ENCODE data around the gene ANXA1. TPM values are rescaled to one million over a fixed set of nuclear protein-coding genes. Genes with fewer than 3 reads are reported as not detected.
A peak's percentile ranks its signal among the peaks of the same experiment; 100 is the strongest.

Gene ANXA1
- total RNA-seq, 1 donor from 2014 or later, result 35.2 TPM

DNA sequence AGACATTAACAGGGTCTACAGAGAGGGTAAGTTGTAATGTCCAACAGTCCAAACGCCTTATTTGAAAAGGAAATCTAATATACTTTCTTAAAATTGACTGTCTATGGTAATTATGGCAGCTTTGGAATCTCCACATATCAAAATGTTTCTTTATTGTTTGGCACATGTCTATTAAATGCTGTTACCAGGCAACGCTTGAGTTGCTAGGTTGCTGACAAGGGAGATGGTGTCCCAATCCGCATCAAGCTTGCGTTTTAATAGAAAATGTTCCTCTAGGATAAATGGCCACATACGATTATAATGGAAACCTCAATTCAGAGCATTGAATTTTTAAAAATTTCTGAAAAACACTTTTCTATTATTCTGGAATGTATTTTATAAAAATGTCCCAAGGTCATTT, 9.2 kb downstream of the ANXA1 start:
- Mint-ChIP-seq H3K9me3 (no peaks in the 10 kb centered on the region), H3K36me3 (ENCODE audit: low read depth) (peaks cover 55% of the 10 kb centered on the region), H3K27me3 (ENCODE audit: insufficient read depth) (no peaks in the 10 kb centered on the region), H3K4me1 (ENCODE audit: low read depth) (peaks cover 31% of the 10 kb centered on the region), H3K27ac (no peak overlapping the region), H3K4me3 (no peak overlapping the region)
- intact Hi-C loops (cut with micrococcal nuclease), result no loop called here
- DNase-seq (ENCODE audit: low spot score), result no peak

GRCh38 chr9:73162987-73163768, 11.5 kb downstream of the ANXA1 start:
- Mint-ChIP-seq H3K27ac (no peak overlapping the region), H3K9me3 (no peaks in the 10 kb centered on the region), H3K4me1 (ENCODE audit: low read depth) (peaks cover 23% of the 10 kb centered on the region), H3K27me3 (ENCODE audit: insufficient read depth) (no peaks in the 10 kb centered on the region), H3K36me3 (ENCODE audit: low read depth) (peaks cover 61% of the 10 kb centered on the region), H3K4me3 (no peak overlapping the region)
- no peak for DNase-seq (ENCODE audit: low spot score)
- intact Hi-C loops (cut with micrococcal nuclease), result no loop called here

DNA sequence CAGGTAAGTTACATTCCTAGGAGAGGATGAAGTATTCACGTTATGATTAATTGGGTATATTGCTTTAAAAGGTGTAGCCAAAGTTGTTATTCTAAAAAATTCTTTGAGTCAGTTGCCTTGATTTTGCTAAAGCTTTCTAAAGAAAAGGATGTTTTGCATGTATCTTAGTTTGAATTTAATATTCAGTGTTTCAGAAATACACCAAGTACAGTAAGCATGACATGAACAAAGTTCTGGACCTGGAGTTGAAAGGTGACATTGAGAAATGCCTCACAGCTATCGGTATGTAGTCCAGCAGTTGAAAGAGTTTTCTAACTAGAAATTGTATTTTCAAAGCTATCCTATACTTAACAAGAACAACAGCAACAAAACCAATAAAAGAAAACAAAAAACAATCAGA, 14.2 kb downstream of the ANXA1 start:
- Mint-ChIP-seq H3K4me3 (no peak overlapping the region), H3K4me1 (ENCODE audit: low read depth) (peaks cover 15% of the 10 kb centered on the region), H3K9me3 (no peaks in the 10 kb centered on the region), H3K36me3 (ENCODE audit: low read depth) (peaks cover 50% of the 10 kb centered on the region), H3K27ac (no peak overlapping the region), H3K27me3 (ENCODE audit: insufficient read depth) (no peaks in the 10 kb centered on the region)
- intact Hi-C loops (cut with micrococcal nuclease), result no loop called here
- DNase-seq (ENCODE audit: low spot score), result no peak

GRCh38 chr9:73166468-73166867, 14.8 kb downstream of the ANXA1 start:
- Mint-ChIP-seq H3K9me3 (no peaks in the 10 kb centered on the region), H3K27me3 (ENCODE audit: insufficient read depth) (no peaks in the 10 kb centered on the region), H3K36me3 (ENCODE audit: low read depth) (peaks cover 51% of the 10 kb centered on the region), H3K4me1 (ENCODE audit: low read depth) (peaks cover 15% of the 10 kb centered on the region), H3K4me3 (no peak overlapping the region), H3K27ac (no peak overlapping the region)
- DNase-seq (ENCODE audit: low spot score), result no peak
- intact Hi-C loops (cut with micrococcal nuclease), result no loop called here

- no peak for DNase-seq (ENCODE audit: low spot score)
- Mint-ChIP-seq H3K27me3 (ENCODE audit: insufficient read depth) (no peaks in the 10 kb centered on the region), H3K4me1 (ENCODE audit: low read depth) (peaks cover 15% of the 10 kb centered on the region), H3K36me3 (ENCODE audit: low read depth) (peaks cover 46% of the 10 kb centered on the region), H3K4me3 (no peak overlapping the region), H3K27ac (no peak overlapping the region), H3K9me3 (no peaks in the 10 kb centered on the region)
- intact Hi-C loops (cut with micrococcal nuclease), result no loop called here
Observed at GRCh38 chr9:73167614-73168013, 15.9 kb downstream of the ANXA1 start.

DNA sequence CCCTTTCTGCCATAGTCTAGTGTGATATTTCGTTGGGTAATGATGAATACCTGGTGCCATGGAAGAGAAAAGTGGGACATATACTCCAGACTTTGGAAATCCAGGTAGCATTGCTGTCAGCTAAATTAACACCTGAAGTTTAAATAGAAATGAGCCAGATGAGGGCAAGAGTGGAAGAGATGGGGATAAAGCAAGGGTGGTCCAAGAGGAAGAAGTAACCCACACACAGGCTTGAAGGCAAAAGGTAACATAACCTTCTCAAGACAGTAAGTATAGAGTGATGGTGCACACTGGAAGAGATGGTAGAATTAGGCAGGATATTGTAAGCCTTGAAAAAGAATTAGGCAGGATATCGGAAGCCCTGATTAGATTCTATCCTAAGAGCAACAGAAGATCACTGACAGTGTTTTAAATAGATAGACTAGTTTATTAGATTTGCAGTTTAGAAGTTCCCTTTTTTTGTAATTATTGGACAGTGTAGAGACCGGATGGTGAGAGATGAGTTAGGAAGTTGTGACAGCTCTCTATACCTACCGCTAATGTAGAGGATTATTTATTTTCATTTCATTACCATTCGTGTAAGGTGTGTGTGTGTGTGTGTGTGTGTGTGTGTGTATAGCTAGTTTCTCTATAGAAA, 16.8 kb downstream of the ANXA1 start:
- DNase-seq (ENCODE audit: low spot score), result no peak
- H3K4me1 Mint-ChIP-seq (ENCODE audit: low read depth), result peaks cover 13% of the 10 kb centered on the region
- no peak overlapping the region for H3K4me3 Mint-ChIP-seq
- no peak overlapping the region for H3K27ac Mint-ChIP-seq
- intact Hi-C loops (cut with micrococcal nuclease), result no loop called here
- H3K9me3 Mint-ChIP-seq, result no peaks in the 10 kb centered on the region
- H3K36me3 Mint-ChIP-seq (ENCODE audit: low read depth), result peaks cover 45% of the 10 kb centered on the region
- H3K27me3 Mint-ChIP-seq (ENCODE audit: insufficient read depth), result no peaks in the 10 kb centered on the region

DNA sequence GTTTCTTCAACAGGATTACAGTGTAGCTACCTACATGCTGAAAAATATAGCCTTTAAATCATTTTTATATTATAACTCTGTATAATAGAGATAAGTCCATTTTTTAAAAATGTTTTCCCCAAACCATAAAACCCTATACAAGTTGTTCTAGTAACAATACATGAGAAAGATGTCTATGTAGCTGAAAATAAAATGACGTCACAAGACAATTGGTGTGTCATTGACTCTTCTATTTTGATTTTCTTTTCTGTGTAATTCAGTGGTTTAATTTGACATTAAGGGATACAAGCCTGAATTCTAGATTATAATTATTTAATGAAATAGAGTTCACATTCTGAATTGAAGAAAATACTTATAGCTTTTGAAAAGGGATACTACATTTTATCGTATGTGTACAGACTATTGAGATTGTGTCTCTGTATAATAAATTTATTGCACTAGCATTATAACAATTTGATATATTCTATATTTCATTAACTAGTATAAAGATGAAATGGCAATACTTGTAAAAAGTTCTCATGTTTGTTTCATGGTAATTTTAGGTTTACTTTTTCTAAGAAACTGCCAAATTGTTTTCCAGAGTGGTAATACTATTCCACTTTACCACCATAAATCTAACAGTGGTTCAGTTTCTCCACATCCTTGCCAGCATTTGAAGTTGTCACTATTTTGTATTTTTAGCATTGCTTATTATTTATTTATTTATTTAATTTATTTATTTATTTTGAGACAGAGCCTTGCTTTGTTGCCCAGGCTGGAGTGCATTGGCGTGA, 18.7 kb downstream of the ANXA1 start:
- intact Hi-C loops (cut with micrococcal nuclease), result no loop called here
- DNase-seq (ENCODE audit: low spot score), result no peak
- H3K4me1 Mint-ChIP-seq (ENCODE audit: low read depth), result peaks cover 10% of the 10 kb centered on the region
- H3K27ac Mint-ChIP-seq, result no peak overlapping the region
- H3K9me3 Mint-ChIP-seq, result no peaks in the 10 kb centered on the region
- H3K36me3 Mint-ChIP-seq (ENCODE audit: low read depth), result peaks cover 35% of the 10 kb centered on the region
- H3K4me3 Mint-ChIP-seq, result no peak overlapping the region
- H3K27me3 Mint-ChIP-seq (ENCODE audit: insufficient read depth), result no peaks in the 10 kb centered on the region

- H3K4me1 Mint-ChIP-seq (ENCODE audit: low read depth), result peaks cover 6% of the 10 kb centered on the region
- H3K27ac Mint-ChIP-seq, result no peak overlapping the region
- H3K9me3 Mint-ChIP-seq, result no peaks in the 10 kb centered on the region
- no peak for DNase-seq (ENCODE audit: low spot score)
- intact Hi-C loops (cut with micrococcal nuclease), result no loop called here
- peaks cover 15% of the 10 kb centered on the region for H3K36me3 Mint-ChIP-seq (ENCODE audit: low read depth)
- H3K4me3 Mint-ChIP-seq, result no peak overlapping the region
- peaks cover 2% of the 10 kb centered on the region for H3K27me3 Mint-ChIP-seq (ENCODE audit: insufficient read depth)
Observed at GRCh38 chr9:73172901-73173215, 21.2 kb downstream of the ANXA1 start.

DNA sequence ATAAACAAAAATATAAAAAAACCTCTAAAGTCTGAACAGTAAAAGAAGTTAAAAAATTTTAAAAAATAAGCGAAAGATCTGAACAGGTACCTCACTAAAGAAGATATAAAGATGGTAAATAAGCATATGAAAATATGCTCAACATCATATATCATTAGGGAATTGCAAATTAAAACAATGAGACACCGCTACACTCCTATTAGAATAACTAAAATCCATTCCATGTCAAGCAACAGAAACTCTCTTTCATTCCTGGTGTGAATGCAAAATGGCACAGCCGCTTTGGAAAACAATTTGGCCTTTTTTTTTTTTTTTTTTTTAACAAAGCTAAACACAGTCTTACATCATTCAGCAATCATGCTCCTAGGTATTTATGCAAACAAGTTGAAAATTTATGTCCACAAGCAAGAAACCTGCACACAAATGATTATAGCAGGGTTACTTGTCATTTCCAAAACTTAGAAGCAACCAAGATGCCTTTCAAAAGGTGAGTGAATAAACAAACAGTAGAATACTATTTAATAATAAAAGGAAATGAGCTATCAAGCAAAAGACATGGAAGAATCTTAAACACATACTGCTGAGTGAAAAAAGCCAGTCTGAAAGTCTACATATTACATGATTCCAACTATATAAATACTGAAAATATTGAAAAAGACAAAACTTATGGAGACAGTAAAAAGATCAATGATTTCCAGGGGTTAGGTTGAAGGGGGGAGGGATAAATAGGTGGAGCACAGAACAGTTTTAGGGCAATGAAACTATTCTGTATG, 22.1 kb downstream of the ANXA1 start:
- Mint-ChIP-seq H3K27me3 (ENCODE audit: insufficient read depth) (peaks cover 2% of the 10 kb centered on the region), H3K36me3 (ENCODE audit: low read depth) (peaks cover 8% of the 10 kb centered on the region), H3K4me1 (ENCODE audit: low read depth) (no peaks in the 10 kb centered on the region), H3K27ac (no peak overlapping the region), H3K9me3 (no peaks in the 10 kb centered on the region), H3K4me3 (no peak overlapping the region)
- no peak for DNase-seq (ENCODE audit: low spot score)
- intact Hi-C loops (cut with micrococcal nuclease), result no loop called here

DNA sequence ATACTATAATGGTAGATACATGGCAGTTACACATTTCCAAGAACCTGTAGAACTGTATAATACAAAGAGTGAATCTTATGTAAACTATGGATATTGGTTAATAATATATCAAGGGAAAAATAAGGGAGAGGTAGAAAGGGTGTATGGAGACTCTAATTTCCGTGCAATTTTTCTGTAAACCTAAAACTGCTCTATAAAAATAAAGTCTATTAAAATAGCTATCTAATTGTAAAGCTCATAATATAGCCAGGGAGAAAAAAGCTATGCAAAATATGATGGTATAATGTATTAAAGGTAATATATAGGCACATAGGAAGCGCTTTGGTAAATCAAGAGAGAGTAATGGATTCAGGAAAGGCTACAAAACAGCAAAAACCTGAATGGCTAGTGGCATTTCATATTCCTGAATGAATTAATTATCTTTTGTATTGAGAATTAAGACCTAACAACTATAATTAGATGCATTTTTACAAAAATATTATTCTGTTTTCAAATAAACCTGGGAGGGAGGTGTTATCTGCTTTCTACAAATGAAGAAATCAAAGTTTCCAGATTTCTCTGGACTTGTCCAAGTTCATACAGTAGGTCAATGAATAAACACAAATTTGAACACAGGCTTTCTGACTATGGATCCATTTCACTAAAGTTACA, 22.8 kb downstream of the ANXA1 start:
- intact Hi-C loops (cut with micrococcal nuclease), result no loop called here
- Mint-ChIP-seq H3K4me1 (ENCODE audit: low read depth) (peaks cover 4% of the 10 kb centered on the region), H3K4me3 (no peak overlapping the region), H3K27ac (no peak overlapping the region), H3K27me3 (ENCODE audit: insufficient read depth) (peaks cover 2% of the 10 kb centered on the region), H3K36me3 (ENCODE audit: low read depth) (peaks cover 8% of the 10 kb centered on the region), H3K9me3 (no peaks in the 10 kb centered on the region)
- no peak for DNase-seq (ENCODE audit: low spot score)

- Mint-ChIP-seq H3K27ac (peak overlapping the region; percentile 24), H3K9me3 (no peaks in the 10 kb centered on the region), H3K36me3 (ENCODE audit: low read depth) (peaks cover 5% of the 10 kb centered on the region), H3K4me1 (ENCODE audit: low read depth) (peaks cover 11% of the 10 kb centered on the region), H3K27me3 (ENCODE audit: insufficient read depth) (peaks cover 2% of the 10 kb centered on the region), H3K4me3 (no peak overlapping the region)
- DNase-seq (ENCODE audit: low spot score), result no peak
- intact Hi-C loops (cut with micrococcal nuclease), result no loop called here
Observed at GRCh38 chr9:73176450-73176875, 24.8 kb downstream of the ANXA1 start.

- H3K27me3 Mint-ChIP-seq (ENCODE audit: insufficient read depth), result peaks cover 2% of the 10 kb centered on the region
- no peak for DNase-seq (ENCODE audit: low spot score)
- H3K4me1 Mint-ChIP-seq (ENCODE audit: low read depth), result peaks cover 11% of the 10 kb centered on the region
- peaks cover under 1% of the 10 kb centered on the region for H3K36me3 Mint-ChIP-seq (ENCODE audit: low read depth)
- no peak overlapping the region for H3K4me3 Mint-ChIP-seq
- H3K9me3 Mint-ChIP-seq, result no peaks in the 10 kb centered on the region
- H3K27ac Mint-ChIP-seq, result no peak overlapping the region
- intact Hi-C loops (cut with micrococcal nuclease), result no loop called here
Observed at GRCh38 chr9:73178044-73178443, 26.4 kb downstream of the ANXA1 start.
